H1 (cell line): Measurements from ENCODE around the gene FBP1. TPM values are rescaled to one million over a fixed set of nuclear protein-coding genes. Genes with fewer than 3 reads are reported as not detected.

Experiments used
- CTCF ChIA-PET: fragments of 300-600 bp; sonication (Branson Sonifier 250); formaldehyde crosslinking; loops from one replicate; lab custom pipeline; 2021; ENCODE audit not compliant: partially characterized antibody; lab: Charles Lee
- POLR2A ChIA-PET: fragments of 300-600 bp; sonication (Branson Sonifier 250); formaldehyde crosslinking; loops from one replicate; lab custom pipeline; 2021; ENCODE audit warnings: inconsistent platforms; ENCODE audit not compliant: partially characterized antibody; lab: Charles Lee
- DNase-seq, 2 experiments: peaks; one replicate each; pipeline versions ENCODE4 v3.0.0 to v3.0.0-alpha.2; 2010 to 2022; ENCODE audit warnings: low spot score in 2 of 2, low read depth in 1 of 2, mixed read lengths in 1 of 2
- FAIRE-seq: peaks from 2 replicates; lab custom pipeline; 2011; peaks lifted over from hg19 to GRCh38; lab: Jason Lieb, UNC
- H2AFZ ChIP-seq: 2 replicates; pipeline ENCODE4 v1.8.1; 2012; ENCODE audit warnings: low read length, inconsistent platforms
- H2AK5ac ChIP-seq: 2 replicates; pipeline ENCODE4 v1.6.1; 2013; ENCODE audit warnings: low read depth, low read length
- H2BK120ac ChIP-seq: replicated peaks from 2 replicates; pipeline ENCODE3; 2013; ENCODE audit warnings: low read depth, low read length, inconsistent platforms
- H2BK12ac ChIP-seq: 2 replicates; pipeline ENCODE4 v1.6.1; 2013; ENCODE audit warnings: low read depth, low read length
- H2BK15ac ChIP-seq: 2 replicates; pipeline ENCODE4 v1.6.1; 2013; ENCODE audit warnings: low read length
- H2BK20ac ChIP-seq: 2 replicates; pipeline ENCODE4 v1.6.1; 2013; ENCODE audit warnings: low read length
- H2BK5ac ChIP-seq: 2 replicates; pipeline ENCODE4 v1.6.1; 2013; ENCODE audit warnings: low read depth, low read length
- H3K14ac ChIP-seq: 2 replicates; pipeline ENCODE4 v1.6.1; 2013; ENCODE audit warnings: inconsistent platforms; ENCODE audit not compliant: insufficient read length
- H3K18ac ChIP-seq: 2 replicates; pipeline ENCODE4 v1.6.1; 2013; ENCODE audit warnings: low read length; ENCODE audit errors: extremely low read depth
- H3K23ac ChIP-seq: 2 replicates; pipeline ENCODE4 v1.6.1; 2013; ENCODE audit warnings: inconsistent platforms; ENCODE audit not compliant: insufficient read length
- H3K23me2 ChIP-seq: 2 replicates; pipeline ENCODE4 v1.6.1; 2013; ENCODE audit warnings: low read depth, low read length
- H3K27ac ChIP-seq: 2 replicates; pipeline ENCODE4 v1.6.1; 2011; ENCODE audit warnings: low read depth, low read length, inconsistent platforms
- H3K27me3 ChIP-seq, 4 experiments: replicated peaks in 1 of 4; 1 replicate in 1 of 4; 2 replicates in 3 of 4; pipeline versions ENCODE4 v1.6.1 to v1.8.1; 2011 to 2013; ENCODE audit warnings: low read length in 3 of 4, mild to moderate bottlenecking in 3 of 4, inconsistent platforms in 2 of 4, mixed read lengths in 2 of 4, moderate library complexity in 1 of 4; ENCODE audit not compliant: control insufficient read depth in 3 of 4, insufficient read depth in 3 of 4; ENCODE audit errors: extremely low read depth in 1 of 4
- H3K36me3 ChIP-seq, 4 experiments: 2 replicates each; pipeline versions ENCODE4 v1.6.1 to v1.8.1; 2011 to 2013; ENCODE audit warnings: mild to moderate bottlenecking in 4 of 4, low read length in 3 of 4, moderate library complexity in 2 of 4, control low read depth in 1 of 4, inconsistent platforms in 1 of 4; ENCODE audit not compliant: insufficient read depth in 4 of 4, control insufficient read depth in 2 of 4
- H3K4ac ChIP-seq: replicated peaks from 2 replicates; pipeline ENCODE3; 2013; ENCODE audit warnings: low read length, low read depth, mixed read lengths, inconsistent platforms; ENCODE audit not compliant: insufficient read length
- H3K4me1 ChIP-seq, 4 experiments: replicated peaks in 1 of 4; 1 replicate in 1 of 4; 2 replicates in 3 of 4; pipeline versions ENCODE4 v1.6.1 to v1.8.1; 2011 to 2013; ENCODE audit warnings: low read length in 3 of 4, inconsistent platforms in 2 of 4, mixed read lengths in 1 of 4; ENCODE audit not compliant: insufficient read depth in 4 of 4, control insufficient read depth in 3 of 4
- H3K4me2 ChIP-seq, 2 experiments: 2 replicates each; pipeline versions ENCODE4 v1.6.1 to v1.8.1; 2011 to 2013; ENCODE audit warnings: low read depth in 2 of 2, low read length in 2 of 2, control low read depth in 1 of 2, inconsistent platforms in 1 of 2, mild to moderate bottlenecking in 1 of 2; ENCODE audit not compliant: insufficient read depth in 1 of 2
- H3K4me3 ChIP-seq, 4 experiments: fragments of 200-600, 300-600 bp in 1 of 4; sonication (generic), shearing (Covaris generic), sonication (Bioruptor Twin) in 1 of 4; 2 replicates each; pipeline versions ENCODE4 v1.5.1 to v1.8.1; 2011 to 2016; ENCODE audit warnings: low read length in 4 of 4, low read depth in 3 of 4, control low read depth in 2 of 4, inconsistent platforms in 2 of 4, mild to moderate bottlenecking in 2 of 4, mixed read lengths in 1 of 4, moderate library complexity in 1 of 4; ENCODE audit not compliant: insufficient read depth in 2 of 4; ENCODE audit errors: extremely low read depth in 1 of 4
- H3K56ac ChIP-seq: replicated peaks from 2 replicates; pipeline ENCODE3; 2013; ENCODE audit warnings: low read depth, mild to moderate bottlenecking, mixed read lengths, low read length, inconsistent platforms; ENCODE audit not compliant: insufficient read length
- H3K79me1 ChIP-seq: 2 replicates; pipeline ENCODE4 v1.6.1; 2013; ENCODE audit warnings: low read depth, low read length, control low read depth
- H3K79me2 ChIP-seq, 2 experiments: 2 replicates each; pipeline versions ENCODE4 v1.6.1 to v1.8.1; 2012 to 2013; ENCODE audit warnings: low read length in 2 of 2, mild to moderate bottlenecking in 2 of 2, inconsistent platforms in 1 of 2; ENCODE audit not compliant: insufficient read depth in 2 of 2, control insufficient read depth in 1 of 2
- H3K9ac ChIP-seq, 4 experiments: replicated peaks in 1 of 4; 1 replicate in 1 of 4; 2 replicates in 3 of 4; pipeline versions ENCODE4 v1.6.1 to v1.8.1; 2011 to 2013; ENCODE audit warnings: low read depth in 3 of 4, low read length in 3 of 4, control low read depth in 2 of 4, mild to moderate bottlenecking in 2 of 4, moderate library complexity in 2 of 4, inconsistent platforms in 1 of 4; ENCODE audit errors: extremely low read depth in 1 of 4
- H3K9me3 ChIP-seq, 2 experiments: 2 replicates each; pipeline versions ENCODE4 v1.6.1 to v1.8.1; 2012 to 2013; ENCODE audit warnings: mild to moderate bottlenecking in 2 of 2, moderate library complexity in 2 of 2, control low read depth in 1 of 2, inconsistent platforms in 1 of 2, low read depth in 1 of 2, low read length in 1 of 2, mixed read lengths in 1 of 2; ENCODE audit not compliant: insufficient read depth in 2 of 2
- H4K20me1 ChIP-seq, 2 experiments: replicated peaks in 1 of 2; 2 replicates each; pipeline versions ENCODE3 to v1.8.1; 2011 to 2013; ENCODE audit warnings: inconsistent platforms in 2 of 2, low read length in 2 of 2, mild to moderate bottlenecking in 1 of 2; ENCODE audit not compliant: insufficient read depth in 2 of 2, control insufficient read depth in 1 of 2
- H4K5ac ChIP-seq: 2 replicates; pipeline ENCODE4 v1.6.1; 2013; ENCODE audit warnings: low read length, low read depth, mixed read lengths, inconsistent platforms; ENCODE audit not compliant: insufficient read length
- H4K8ac ChIP-seq: 2 replicates; pipeline ENCODE4 v1.8.0; 2013; ENCODE audit warnings: mild to moderate bottlenecking, moderate library complexity, low read length, inconsistent platforms; ENCODE audit not compliant: insufficient read depth; ENCODE audit errors: extremely low read depth
- H4K91ac ChIP-seq: replicated peaks from 2 replicates; pipeline ENCODE3; 2013; ENCODE audit warnings: low read length, mixed read lengths, inconsistent platforms; ENCODE audit not compliant: insufficient read length
- ASH2L ChIP-seq: fragments of 200-600, 300-600 bp; sonication (generic); IDR thresholded peaks from one replicate; pipeline ENCODE4 v1.7.1; 2017; ENCODE audit warnings: low read length
- ATF3 ChIP-seq: IDR thresholded peaks from 2 replicates; pipeline ENCODE4 v1.6.1; 2011; ENCODE audit warnings: low read depth, mild to moderate bottlenecking, low read length; ENCODE audit not compliant: insufficient read depth
- CBX8 ChIP-seq: fragments of 300-800, 300-1000 bp; sonication (generic); IDR thresholded peaks from 2 replicates; pipeline ENCODE4 v1.7.1; 2016; ENCODE audit warnings: low read depth, low read length, borderline replicate concordance
- CHD1 ChIP-seq: IDR thresholded peaks from 2 replicates; pipeline ENCODE4 v1.6.1; 2012; ENCODE audit warnings: low read depth, low read length, improper control_type of control experiment
- CTCF ChIP-seq, 3 experiments: IDR thresholded peaks; 1 replicate in 2 of 3; 2 replicates in 1 of 3; pipeline versions ENCODE4 v1.5.1 to v1.6.1; 2011; ENCODE audit warnings: low read length in 3 of 3, mild to moderate bottlenecking in 3 of 3, inconsistent platforms in 2 of 3, low read depth in 1 of 3, moderate library complexity in 1 of 3; ENCODE audit not compliant: insufficient read depth in 1 of 3; ENCODE audit errors: control extremely low read depth in 1 of 3
- EGR1 ChIP-seq: IDR thresholded peaks from 2 replicates; pipeline ENCODE4 v1.6.1; 2011; ENCODE audit warnings: low read depth, low read length, borderline replicate concordance
- EP300 ChIP-seq, 2 experiments: IDR thresholded peaks; 1 replicate in 1 of 2; 2 replicates in 1 of 2; pipeline ENCODE4 v1.6.1; 2011 to 2012; ENCODE audit warnings: low read depth in 2 of 2, low read length in 2 of 2, mild to moderate bottlenecking in 2 of 2, borderline replicate concordance in 1 of 2, inconsistent platforms in 1 of 2, moderate library complexity in 1 of 2
- JUND ChIP-seq: IDR thresholded peaks from 2 replicates; pipeline ENCODE4 v1.6.1; 2011; ENCODE audit warnings: mild to moderate bottlenecking, improper control_type of control experiment, low read length
- NANOG ChIP-seq: IDR thresholded peaks from 2 replicates; pipeline ENCODE4 v1.6.1; 2011; ENCODE audit warnings: low read length, low read depth, mild to moderate bottlenecking, inconsistent platforms; ENCODE audit not compliant: insufficient read depth, poor library complexity, severe bottlenecking
- POU5F1 ChIP-seq: IDR thresholded peaks from 2 replicates; pipeline ENCODE4 v1.6.1; 2011; ENCODE audit warnings: low read depth, mild to moderate bottlenecking, low read length, moderate library complexity
- WGBS, 2 experiments: shearing (Covaris generic) in 1 of 2; methylation state at CpG; one replicate each; pipeline versions ENCODE4 v1.1.6 to v1.1.7; 2013 to 2015; ENCODE audit warnings: low lambda C conversion rate in 2 of 2, mixed read lengths in 2 of 2, inconsistent platforms in 1 of 2, low coverage in 1 of 2, missing lambda C conversion rate in 1 of 2; ENCODE audit not compliant: insufficient replicate concordance in 2 of 2, insufficient coverage in 1 of 2, insufficient read length in 1 of 2; ENCODE audit errors: extremely low coverage in 1 of 2, missing lambda C conversion rate in 1 of 2; 5-methylcytosine and 5-hydroxymethylcytosine counted together
- polyA plus RNA-seq, 7 experiments: library from polyadenylated mRNA; depleted of rRNA in 3 of 7; stranded (reverse) in 5 of 7; unstranded in 2 of 7; fragments of >200 nt in 5 of 7; fragments of 200-250 nt in 2 of 7; gene quantifications; 1 replicate in 5 of 7; 2 replicates in 1 of 7; 4 replicates in 1 of 7; pipeline versions ENCODE4 v1.2.1 to v1.2.3, GENCODE V29; 2011 to 2013; ENCODE audit warnings: missing spikeins in 2 of 7, mixed read lengths in 2 of 7
- total RNA-seq: library from RNA; stranded (reverse); fragmentation: NEBNext Ultra II Directional; extraction: Animal tissue kit (Norgen Biotek cat#: 25700); gene quantifications from 2 replicates; pipeline ENCODE4 v1.2.1, GENCODE V29; 2021

FBP1 gene
- total and polyA plus RNA-seq, 2 of the 8 experiments (the other 6 are each of a cell fraction or from before 2014, with no cell fraction given) = 1.0 to 4.1 TPM

GRCh38 chr9:94642501-94642900, 3.2 kb upstream of the FBP1 start:
- 95% methylated on average over 5 of the region's 5 CpGs; no CpG with 5 or more reads in 1 of the 2 experiments for WGBS, 2 experiments
- POLR2A ChIA-PET = interaction anchor here (0.7 kb wide), 1 partner anchor 1521 kb away, joined by 3 read pairs; no protein-coding TSS in a partner anchor
- TF ChIP-seq POU5F1 (no peak), NANOG (no peak), EP300 (IDR thresholded peaks at IDR 0.05; ENCODE audit: borderline replicate concordance in 1 of 2, low read depth in 2 of 2, low read length in 2 of 2) (no peak), CBX8 (no peak), ASH2L (no peak), ATF3 (no peak), EGR1 (no peak), JUND (no peak), CTCF (IDR thresholded peaks at IDR 0.05; ENCODE audit: control extremely low read depth in 1 of 3, insufficient read depth in 1 of 3, low read depth in 1 of 3, low read length in 3 of 3) (no peak), CHD1 (no peak)

More at GRCh38 chr9:94642501-94642900, 3.2 kb upstream of the FBP1 start:
- no peak overlapping the region for H3K4me2 ChIP-seq
- H3K4ac ChIP-seq = no peak overlapping the region
- DNase-seq (no peak), FAIRE-seq (no peak)
- no peak overlapping the region for H3K23ac ChIP-seq
- no peak overlapping the region for H3K9ac ChIP-seq
- no peak overlapping the region; the same call in 1 of the 2 replicates for H4K8ac ChIP-seq
- H2BK5ac ChIP-seq = no peak overlapping the region
- H4K20me1 ChIP-seq = no peaks in the 10 kb centered on the region
- H3K4me1 ChIP-seq = peaks cover 3 to 16% (median 8%) of the 10 kb centered on the region in 4 experiments
- no peak overlapping the region for H3K56ac ChIP-seq
- H2AFZ ChIP-seq = no peak overlapping the region
- CTCF ChIA-PET = interaction anchor here (0.8 to 1.7 kb wide), 4 partner anchors 19 to 525 kb away, joined by 3 to 7 read pairs (median 4); no protein-coding TSS in a partner anchor
- peak overlapping the region; percentile 53; the same call in 1 of the 2 replicates for H2BK15ac ChIP-seq
- H3K79me1 ChIP-seq = no peaks in the 10 kb centered on the region
- no peak overlapping the region for H3K27ac ChIP-seq
- no peak overlapping the region for H2BK20ac ChIP-seq
- no peak overlapping the region for H3K14ac ChIP-seq
- H2BK12ac ChIP-seq = no peak overlapping the region; the same call in 1 of the 2 replicates
- H3K23me2 ChIP-seq = peaks cover 16% of the 10 kb centered on the region; the same call in 1 of the 2 replicates
- H3K4me3 ChIP-seq = no peak overlapping the region
- H4K5ac ChIP-seq = no peak overlapping the region
- no peaks in the 10 kb centered on the region for H3K9me3 ChIP-seq
- no peak overlapping the region for H2BK120ac ChIP-seq
- peak overlapping the region; percentile 20; the same call in 1 of the 2 replicates for H2AK5ac ChIP-seq
- H3K36me3 ChIP-seq = no peaks in the 10 kb centered on the region
- H4K91ac ChIP-seq = no peak overlapping the region
- peaks cover 26 to 52% (median 46%) of the 10 kb centered on the region in 4 experiments for H3K27me3 ChIP-seq
- H3K79me2 ChIP-seq = no peaks in the 10 kb centered on the region
- H3K18ac ChIP-seq = no peak overlapping the region
